ENCODE results near the gene NELL2. TPM values are rescaled to one million over a fixed set of nuclear protein-coding genes. Genes with fewer than 3 reads are reported as not detected.
A peak's percentile ranks its signal among the peaks of the same experiment; 100 is the strongest.
"Not testable (repeated sequence)": the region's sequence is repeated elsewhere in the genome, so short reads cannot be mapped to it uniquely, and the experiment has no call there.

NELL2 gene
- total RNA-seq, 1 donor from 2014 or later, result 0.05 TPM

DNA sequence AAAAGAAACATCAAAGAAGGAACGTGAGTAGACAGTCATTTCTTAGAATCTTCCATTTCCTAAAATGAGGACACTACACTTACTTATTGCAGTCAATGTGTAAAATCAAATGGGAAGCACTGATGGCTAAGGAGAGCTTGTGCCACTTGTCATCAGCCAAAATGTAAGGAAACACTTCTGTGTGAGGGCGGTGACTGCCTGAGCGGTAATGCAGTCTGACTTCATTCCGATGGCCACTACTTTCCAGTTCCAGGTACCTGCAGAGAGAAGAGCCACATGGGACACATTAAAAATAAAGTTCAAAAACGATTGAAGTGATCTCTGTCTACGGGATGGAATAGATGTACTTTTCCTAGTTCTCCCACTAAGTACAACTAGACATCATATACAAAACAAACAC lies 96.3 kb downstream of the NELL2 start:
- DNase-seq (ENCODE audit: low read depth), result no peak

- no peak for DNase-seq (ENCODE audit: low read depth)
Observed at GRCh38 chr12:44778863-44779262, 97.3 kb downstream of the NELL2 start.

DNA sequence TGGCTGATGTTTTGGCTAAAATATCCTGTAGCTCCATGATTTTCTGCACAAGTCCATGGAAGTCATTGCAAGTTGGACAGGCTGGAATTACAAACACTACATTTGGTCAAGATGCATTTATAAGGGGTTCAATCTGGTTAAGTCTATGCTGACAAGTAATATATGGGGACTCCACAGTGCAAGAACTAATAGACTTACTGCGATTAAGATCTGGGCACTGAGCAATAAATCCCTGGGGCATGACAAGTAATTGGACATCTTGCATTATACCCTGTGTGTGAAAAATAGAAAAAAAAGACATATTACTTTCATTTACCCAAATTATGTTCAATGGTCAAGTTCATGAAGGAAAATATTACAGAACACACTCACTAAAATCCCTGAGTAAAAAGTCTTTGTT lies 99.1 kb downstream of the NELL2 start:
- DNase-seq (ENCODE audit: low read depth), result no peak

- no peak for DNase-seq (ENCODE audit: low read depth)
Observed at GRCh38 chr12:44775901-44776300, 100.2 kb downstream of the NELL2 start.

DNA sequence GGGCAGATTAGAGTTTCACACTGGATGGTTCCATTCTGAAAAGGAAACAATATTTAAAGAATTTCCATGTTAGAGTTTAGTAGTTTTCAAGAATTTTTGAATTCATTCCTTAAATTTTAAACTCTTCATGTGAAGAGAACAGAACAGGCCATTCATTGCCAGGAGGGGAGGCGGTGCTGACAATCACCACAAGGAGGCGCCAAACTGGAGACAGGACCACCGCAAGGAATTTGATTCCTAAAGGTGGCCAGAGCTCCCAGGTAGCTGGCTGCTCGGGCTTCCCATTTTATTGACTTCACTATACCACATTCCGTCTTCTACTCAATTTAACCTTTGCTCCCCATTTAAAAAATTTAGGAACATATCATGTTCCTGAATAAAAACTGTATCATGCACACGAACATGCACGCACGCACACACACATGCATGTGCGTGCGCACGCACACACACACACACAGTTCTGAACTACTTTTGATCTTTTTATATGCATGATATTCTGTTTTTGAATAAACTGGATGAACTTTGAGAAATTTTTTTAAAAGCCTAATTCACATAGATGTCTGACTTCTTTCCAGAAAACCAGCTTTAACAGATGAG lies 101.2 kb downstream of the NELL2 start:
- DNase-seq (ENCODE audit: low read depth), result peak; percentile 9

DNA sequence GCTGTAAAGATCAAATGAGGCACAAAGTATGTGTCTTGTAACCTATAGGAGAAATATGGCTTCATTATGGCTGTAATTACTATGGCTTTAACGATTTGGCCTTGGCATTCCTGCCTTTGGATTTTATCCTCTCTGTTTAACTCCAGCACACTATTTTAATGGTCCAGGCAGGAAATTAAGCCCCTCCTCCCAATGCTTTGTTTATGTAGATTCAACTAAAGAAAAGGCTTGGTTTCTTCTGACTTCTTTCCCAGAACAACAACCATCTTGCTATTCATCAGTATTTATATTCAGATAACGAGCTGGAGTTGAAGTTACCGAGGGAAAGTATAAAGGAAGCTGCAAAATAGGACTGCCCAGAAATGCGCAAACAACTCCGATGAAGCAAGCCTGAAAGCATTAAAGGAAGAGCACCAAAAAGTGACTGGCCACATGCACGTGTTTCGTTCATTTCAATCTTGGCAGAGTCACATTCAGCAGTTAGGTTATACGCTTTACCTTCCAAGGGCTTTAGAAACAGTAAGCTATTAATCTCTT lies 104.6 kb downstream of the NELL2 start:
- DNase-seq (ENCODE audit: low read depth), result no peak

GRCh38 chr12:44765796-44766195 lies 110.3 kb downstream of the NELL2 start:
- no peak for DNase-seq (ENCODE audit: low read depth)

DNA sequence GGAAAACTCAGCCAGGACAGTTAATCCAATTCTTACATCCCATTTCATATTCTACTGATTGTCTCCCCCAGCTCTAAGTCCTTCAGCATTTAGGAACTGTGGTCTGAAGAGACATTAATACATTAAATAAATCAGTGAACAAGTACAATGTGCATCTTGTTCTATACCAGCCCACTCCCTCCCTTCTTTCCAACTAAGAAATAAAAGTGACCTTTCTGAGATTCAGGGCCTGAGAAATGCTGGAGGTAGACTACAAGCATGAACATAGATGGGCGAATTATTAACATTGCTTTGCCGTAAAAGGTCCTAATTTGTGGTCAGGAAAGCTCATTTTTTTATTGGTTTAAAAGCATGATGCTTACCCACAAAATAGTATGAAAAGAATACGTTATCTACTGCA lies 113.1 kb downstream of the NELL2 start:
- DNase-seq (ENCODE audit: low read depth), result no peak

GRCh38 chr12:44759289-44759688 lies 116.8 kb downstream of the NELL2 start:
- DNase-seq (ENCODE audit: low read depth), result no peak

GRCh38 chr12:44750468-44750867 lies 125.6 kb downstream of the NELL2 start:
- no peak for DNase-seq (ENCODE audit: low read depth)

DNA sequence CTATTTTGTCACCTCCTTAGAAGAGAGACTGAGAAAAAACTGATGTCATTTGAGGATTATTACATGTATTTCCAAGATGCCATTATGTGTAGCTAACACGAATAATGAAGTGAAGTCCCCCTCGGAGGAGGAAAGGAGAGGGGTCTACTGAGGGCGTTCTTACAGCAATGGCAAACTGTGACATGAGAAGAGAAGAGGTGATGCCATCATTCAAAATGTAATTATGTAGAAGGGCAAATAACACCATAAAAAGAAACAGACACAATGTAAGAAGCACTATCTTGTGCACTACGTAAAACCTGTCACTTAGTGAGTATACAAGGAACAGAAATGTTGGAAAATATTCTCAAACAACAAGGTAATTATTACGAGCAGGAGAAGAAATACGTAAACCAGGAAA lies 126.5 kb downstream of the NELL2 start:
- DNase-seq (ENCODE audit: low read depth), result no peak

DNA sequence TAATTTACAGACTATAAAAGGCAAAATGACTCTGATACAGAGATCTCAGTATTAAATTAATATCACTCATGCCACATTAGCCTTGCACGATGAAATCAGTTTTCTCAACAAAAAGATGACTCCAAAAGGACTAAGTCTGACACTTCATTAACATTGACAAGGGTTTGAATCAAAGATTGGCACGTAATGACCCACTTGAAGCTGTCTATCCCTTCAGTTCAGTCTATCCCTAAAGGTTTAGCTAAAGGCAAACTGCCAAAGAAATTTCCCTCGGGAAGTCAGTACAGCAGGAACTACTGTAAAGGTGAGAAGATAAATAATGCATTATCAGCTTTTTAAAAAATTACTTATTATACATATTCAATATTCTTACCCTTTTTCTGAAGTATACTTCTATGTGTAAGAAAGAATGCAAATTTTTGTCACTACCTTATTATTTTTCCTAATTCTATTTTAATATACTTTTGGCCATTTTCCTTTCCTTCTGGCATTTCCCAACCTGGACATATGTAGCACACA lies 127.1 kb downstream of the NELL2 start:
- no peak for DNase-seq (ENCODE audit: low read depth)

- not testable (repeated sequence) for DNase-seq (ENCODE audit: low read depth)
Observed at GRCh38 chr12:44741292-44741980, 134.7 kb downstream of the NELL2 start.

GRCh38 chr12:44738051-44738450 lies 138.1 kb downstream of the NELL2 start:
- no peak for DNase-seq (ENCODE audit: low read depth)

DNA sequence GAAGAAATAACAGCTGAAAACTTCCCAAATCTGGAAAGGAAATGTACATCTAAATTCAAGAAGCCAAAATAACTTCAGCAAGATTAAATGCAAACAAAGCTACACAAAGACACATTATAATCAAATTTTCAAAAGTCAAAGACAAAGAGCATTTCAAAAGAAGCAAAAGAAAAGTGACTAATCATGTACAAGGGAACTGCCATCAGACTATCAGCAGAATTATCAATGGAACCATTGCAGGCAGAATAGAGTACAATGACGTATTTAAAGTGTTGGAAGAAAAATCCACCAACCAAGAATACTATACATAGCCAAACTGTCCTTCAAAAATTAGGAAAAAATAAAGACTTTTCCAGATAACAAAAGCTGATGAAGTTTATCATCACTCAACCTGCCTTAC lies 147.5 kb downstream of the NELL2 start:
- no peak for DNase-seq (ENCODE audit: low read depth)

GRCh38 chr12:44720265-44720664 lies 155.8 kb downstream of the NELL2 start:
- no peak for DNase-seq (ENCODE audit: low read depth)

GRCh38 chr12:44717612-44718011 lies 158.5 kb downstream of the NELL2 start:
- no peak for DNase-seq (ENCODE audit: low read depth)

GRCh38 chr12:44716711-44717110 lies 159.4 kb downstream of the NELL2 start:
- no peak for DNase-seq (ENCODE audit: low read depth)

- DNase-seq (ENCODE audit: low read depth), result no peak
Observed at GRCh38 chr12:44711736-44712135, 164.4 kb downstream of the NELL2 start.

- DNase-seq (ENCODE audit: low read depth), result no peak
Observed at GRCh38 chr12:44709166-44709565, 166.9 kb downstream of the NELL2 start.

DNA sequence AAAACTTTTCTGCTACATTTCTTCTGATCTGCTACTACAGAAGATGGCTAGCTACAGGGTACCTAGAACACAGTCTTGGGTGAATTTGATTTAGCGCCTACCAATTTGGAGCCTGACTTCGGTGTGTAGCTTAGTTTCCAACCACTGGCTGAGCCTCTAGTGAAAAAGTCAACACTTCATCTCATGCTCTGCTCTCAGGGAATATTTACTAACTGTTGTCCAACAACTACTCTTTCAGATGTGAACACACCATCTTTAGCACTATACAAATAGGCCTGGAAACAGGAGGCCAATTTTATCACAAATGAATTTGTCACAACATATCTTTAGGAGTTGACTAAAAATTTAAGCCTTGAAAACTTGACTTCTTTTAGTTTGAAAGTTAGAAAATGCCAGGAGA lies 167.9 kb downstream of the NELL2 start:
- DNase-seq (ENCODE audit: low read depth), result no peak

DNA sequence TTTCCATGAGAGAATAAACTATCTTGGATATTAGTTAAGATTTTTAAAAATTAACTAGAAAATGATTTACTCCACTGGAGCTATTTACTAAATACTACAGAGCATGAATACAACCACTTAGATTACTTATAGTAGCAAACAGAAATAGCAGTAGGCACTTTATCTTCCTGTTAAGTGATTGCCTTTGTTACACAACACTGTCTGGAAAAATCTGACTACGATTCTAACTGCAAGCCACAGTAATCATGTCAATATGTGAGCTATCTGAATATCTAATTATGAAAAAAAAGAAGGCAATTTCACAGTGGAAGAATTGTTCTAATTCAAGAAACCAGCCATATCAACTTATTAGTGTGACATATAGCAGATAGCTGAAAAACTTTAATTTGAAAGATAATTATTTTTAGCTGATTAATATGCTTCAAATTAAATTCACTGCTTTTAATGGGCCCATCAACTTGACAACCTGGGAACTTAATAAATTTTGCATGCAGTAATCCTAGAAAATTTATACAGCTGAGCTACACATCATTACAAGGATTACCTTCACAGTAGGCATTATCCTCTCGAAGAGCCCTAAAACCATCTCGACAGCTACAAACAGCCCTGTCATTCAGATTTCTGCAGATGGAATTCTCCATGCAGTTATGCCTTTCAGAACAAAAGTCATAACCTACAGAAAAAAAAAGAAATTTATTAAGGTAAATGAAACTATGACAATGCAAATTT lies 172.8 kb downstream of the NELL2 start:
- no peak for DNase-seq (ENCODE audit: low read depth)
